K562 treated with DMSO at 1 percent for 4 hours (cell line): ENCODE measurements around the gene BAG2. TPM values are rescaled to one million over a fixed set of nuclear protein-coding genes. Genes with fewer than 3 reads are reported as not detected.

Source experiments
- total RNA-seq: library from RNA; unstranded; fragments of 300-600 nt; gene quantifications from 2 replicates; pipeline ENCODE4 v1.2.3, GENCODE V29; 2022; ENCODE audit not compliant: insufficient read depth

Gene BAG2
- total RNA-seq = 4.7 and 5.4 TPM in 2 replicates

DNA sequence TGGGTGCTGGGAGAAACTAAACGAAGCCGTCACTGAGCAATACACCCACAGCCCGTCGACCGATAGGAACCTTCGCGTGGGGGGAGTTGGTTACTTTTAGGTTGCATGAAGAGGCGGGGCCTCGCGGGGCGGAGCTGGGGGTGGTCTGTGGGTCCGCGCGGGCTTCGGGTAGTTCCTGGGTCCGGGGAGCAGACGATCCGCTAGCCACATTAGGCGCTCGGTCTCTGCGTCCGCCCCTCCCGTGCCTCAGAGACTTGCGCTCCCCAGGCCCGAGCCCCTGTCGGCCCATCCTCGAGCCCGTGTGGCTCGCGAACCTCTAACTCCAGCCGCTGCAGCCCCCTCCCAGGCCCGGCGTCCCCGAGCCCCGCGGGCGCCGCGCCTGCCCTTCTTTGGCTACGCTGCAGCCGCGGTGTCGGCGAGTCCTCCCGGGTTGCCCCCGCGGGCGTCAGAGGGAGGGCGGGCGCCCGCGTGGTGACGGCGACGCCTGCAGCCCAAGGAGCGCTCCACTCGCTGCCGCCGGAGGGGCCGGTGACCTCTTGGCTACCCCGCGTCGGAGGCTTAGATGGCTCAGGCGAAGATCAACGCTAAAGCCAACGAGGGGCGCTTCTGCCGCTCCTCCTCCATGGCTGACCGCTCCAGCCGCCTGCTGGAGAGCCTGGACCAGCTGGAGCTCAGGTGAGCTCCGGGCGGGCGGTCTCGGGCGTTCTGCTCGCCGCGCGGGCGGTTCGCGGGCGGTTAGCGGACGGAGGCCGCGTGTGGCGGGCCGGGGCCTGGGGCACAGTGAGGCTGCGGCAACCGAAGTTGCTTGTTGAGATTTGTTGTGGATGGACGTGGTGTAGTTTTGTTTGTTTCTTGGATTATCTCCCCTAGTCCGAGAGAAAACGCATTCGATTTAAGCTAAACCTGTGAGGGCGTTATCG is at the start of gene BAG2:
Gene BAG2 (plus strand): TSS at position 191 of the 920 bp plus-strand sequence. CDS start 372 bp downstream, at position 563.

DNA sequence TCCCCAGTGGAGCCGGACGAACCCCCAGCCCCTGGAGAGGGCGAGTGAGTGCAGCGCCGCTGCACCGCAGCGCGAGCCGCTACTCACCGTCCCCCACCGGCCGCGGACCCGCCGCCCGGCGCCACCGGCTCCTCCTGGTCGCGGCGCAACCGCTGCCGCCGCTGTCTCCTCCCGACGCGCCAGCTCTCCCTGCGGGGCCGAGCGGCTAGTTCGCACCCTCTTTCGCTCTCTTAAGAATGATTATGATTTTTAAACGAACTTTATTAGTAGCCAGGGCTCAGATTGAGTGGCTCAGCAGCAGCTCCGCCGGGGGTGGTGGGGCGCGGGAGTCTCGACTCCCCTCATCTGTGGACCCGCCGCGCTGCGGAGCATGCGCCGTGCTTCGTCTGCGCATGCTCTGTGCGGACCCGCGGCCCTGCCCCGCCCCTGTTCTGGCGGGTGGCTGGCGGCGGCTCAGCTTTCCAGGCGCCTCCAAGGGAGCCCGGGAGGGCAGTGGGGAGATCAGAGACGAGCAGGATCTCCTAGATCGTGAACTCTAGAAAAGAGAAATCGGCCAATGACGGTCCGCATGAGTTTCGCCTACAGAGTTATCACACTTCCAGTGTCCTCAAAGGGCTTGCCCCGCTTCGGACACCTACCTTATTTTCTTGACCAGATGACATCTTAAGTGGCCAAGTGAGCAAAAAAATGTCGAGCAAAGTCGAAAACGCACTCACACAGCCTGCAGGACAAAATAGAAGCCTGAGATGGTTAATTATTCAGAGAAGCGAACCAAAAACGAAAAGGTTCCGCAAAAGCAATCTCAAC is 50.0 kb downstream of the BAG2 start, which contains the start of gene RAB23:
Gene RAB23 (minus strand): TSS at position 372 of the 807 bp plus-strand sequence. CDS start 11,927 bp downstream, outside the sequence.

Other genes with a start within 250 kb of the BAG2 start
- gene BEND6, start 217.2 kb upstream of the BAG2 start, total RNA-seq = 2.2 and 3.4 TPM in 2 replicates
- 2.4 and 3.4 TPM in 2 replicates for gene KIAA1586, start 125.6 kb upstream of the BAG2 start, total RNA-seq
- gene ZNF451, start 82.1 kb upstream of the BAG2 start, total RNA-seq = 17.4 and 18.0 TPM in 2 replicates
- 7.5 and 10.1 TPM in 2 replicates for gene RAB23, start 50.0 kb downstream of the BAG2 start, total RNA-seq
- gene PRIM2, start 145.3 kb downstream of the BAG2 start, total RNA-seq = 13.9 and 15.1 TPM in 2 replicates